ENCODE results near the gene PTGES3L. TPM values are rescaled to one million over a fixed set of nuclear protein-coding genes. Genes with fewer than 3 reads are reported as not detected.

PTGES3L gene
- total and polyA plus RNA-seq, 2 of the 13 experiments (the other 11 are each of a cell fraction or from before 2014, with no cell fraction given), result 1.2 to 2.9 TPM

GRCh38 chr17:43020789-43021740 is 41.2 kb upstream of the PTGES3L start (continued):
- TF ChIP-seq KLF16 (CRISPR knock-in tag; IDR thresholded peaks at IDR 0.05) (peak in 1 of 2 experiments; percentile 69; a peak in 1 of 4 replicates), RBM39 (IDR thresholded peaks at IDR 0.05; ENCODE audit: low read depth, low read length, poor library complexity, severe bottlenecking) (no peak), ZNF12 (CRISPR knock-in tag; IDR thresholded peaks at IDR 0.05) (0 out of 2 replicates have a peak, but pooled peaks have one; percentile 7), HNRNPK (IDR thresholded peaks at IDR 0.05; ENCODE audit: low read depth, low read length, poor library complexity, severe bottlenecking) (no peak), TBX2 (CRISPR knock-in tag; IDR thresholded peaks at IDR 0.05; ENCODE audit: borderline replicate concordance) (peak; percentile 57; the same call in 1 of the 2 replicates), KDM5B (CRISPR knock-in tag; IDR thresholded peaks at IDR 0.05; ENCODE audit: borderline replicate concordance) (peak; percentile 37; the same call in 1 of the 2 replicates), ZNF33A (CRISPR knock-in tag; IDR thresholded peaks at IDR 0.05; ENCODE audit: borderline replicate concordance) (no peak), ZBTB7A (CRISPR knock-in tag; IDR thresholded peaks at IDR 0.05) (peak; percentile 46; the same call in 1 of the 2 replicates), CBFB (CRISPR knock-in tag; IDR thresholded peaks at IDR 0.05) (peak; percentile 61; the same call in 1 of the 2 replicates), ZNF746 (CRISPR knock-in tag; IDR thresholded peaks at IDR 0.05) (peak; percentile 51; the same call in 1 of the 2 replicates), TFE3 (CRISPR knock-in tag; IDR thresholded peaks at IDR 0.05) (peak; percentile 69), ZKSCAN1 (IDR thresholded peaks at IDR 0.05; ENCODE audit: low read length) (no peak), HNRNPH1 (optimal IDR thresholded peaks at IDR 0.05; ENCODE audit: low read depth, low read length) (peak; percentile 50), ZNF281 (CRISPR knock-in tag; IDR thresholded peaks at IDR 0.05; ENCODE audit: borderline replicate concordance) (0 out of 2 replicates have a peak, but pooled peaks have one; percentile 46), NCOA1 (CRISPR knock-in tag; IDR thresholded peaks at IDR 0.05) (peak; percentile 82; the same call in 1 of the 2 replicates), MAX (IDR thresholded peaks at IDR 0.05) (peak; percentile 64), ZNF335 (CRISPR knock-in tag; IDR thresholded peaks at IDR 0.05) (peak; percentile 97), CEBPB (IDR thresholded peaks at IDR 0.05; ENCODE audit: borderline replicate concordance, low read depth, low read length) (peak; percentile 31; the same call in 1 of the 2 replicates), KDM4B (CRISPR knock-in tag; IDR thresholded peaks at IDR 0.05) (0 out of 2 replicates have a peak, but pooled peaks have one; percentile 19), CEBPG (CRISPR knock-in tag; IDR thresholded peaks at IDR 0.05) (peak; percentile 22; the same call in 1 of the 2 replicates), MYC (CRISPR knock-in tag; IDR thresholded peaks at IDR 0.05; ENCODE audit: borderline replicate concordance) (no peak; the same call in none of the 2 replicates), SAP130 (CRISPR knock-in tag; IDR thresholded peaks at IDR 0.05; ENCODE audit: low read depth) (peak; percentile 40; the same call in 1 of the 2 replicates), TBX3 (IDR thresholded peaks at IDR 0.05; ENCODE audit: borderline replicate concordance) (peak; percentile 23; the same call in 1 of the 2 replicates), YEATS4 (CRISPR knock-in tag; IDR thresholded peaks at IDR 0.05; ENCODE audit: borderline replicate concordance) (peak; percentile 12; the same call in 1 of the 2 replicates), ZNF296 (CRISPR knock-in tag; conservative IDR thresholded peaks at IDR 0.05) (0 out of 2 replicates have a peak, but pooled peaks have one; percentile 28)

All from HepG2 (cell line).